MM.1S (cell line): ENCODE data around the gene CLEC16A.

Experiments
- CTCF ChIP-seq: fragments of 300-600 bp; sonication (generic); IDR thresholded peaks from 2 replicates; pipeline ENCODE4 v1.5.1; 2016; ENCODE audit warnings: antibody characterized with exemption, low read length, mixed read lengths
- EZH2phosphoT487 ChIP-seq: fragments of 300-600 bp; sonication (generic); IDR thresholded peaks from 2 replicates; pipeline ENCODE4 v1.6.1; 2018; ENCODE audit warnings: antibody characterized with exemption, low read length

GRCh38 chr16:11016993-11017392 is 72.6 kb downstream of the CLEC16A start:
- no peak for TF ChIP-seq CTCF
- TF ChIP-seq EZH2phosphoT487: no peak
